Activated CD8-positive, alpha-beta memory T cell treated with anti-CD3 and anti-CD28 coated beads for 24 hours (primary cell): Measurements from ENCODE around the gene PLCB2.

Source experiments
- DNase-seq: peaks from one replicate; pipeline ENCODE4 v3.0.0-alpha.2; 2020

Gene PLCB2

DNA sequence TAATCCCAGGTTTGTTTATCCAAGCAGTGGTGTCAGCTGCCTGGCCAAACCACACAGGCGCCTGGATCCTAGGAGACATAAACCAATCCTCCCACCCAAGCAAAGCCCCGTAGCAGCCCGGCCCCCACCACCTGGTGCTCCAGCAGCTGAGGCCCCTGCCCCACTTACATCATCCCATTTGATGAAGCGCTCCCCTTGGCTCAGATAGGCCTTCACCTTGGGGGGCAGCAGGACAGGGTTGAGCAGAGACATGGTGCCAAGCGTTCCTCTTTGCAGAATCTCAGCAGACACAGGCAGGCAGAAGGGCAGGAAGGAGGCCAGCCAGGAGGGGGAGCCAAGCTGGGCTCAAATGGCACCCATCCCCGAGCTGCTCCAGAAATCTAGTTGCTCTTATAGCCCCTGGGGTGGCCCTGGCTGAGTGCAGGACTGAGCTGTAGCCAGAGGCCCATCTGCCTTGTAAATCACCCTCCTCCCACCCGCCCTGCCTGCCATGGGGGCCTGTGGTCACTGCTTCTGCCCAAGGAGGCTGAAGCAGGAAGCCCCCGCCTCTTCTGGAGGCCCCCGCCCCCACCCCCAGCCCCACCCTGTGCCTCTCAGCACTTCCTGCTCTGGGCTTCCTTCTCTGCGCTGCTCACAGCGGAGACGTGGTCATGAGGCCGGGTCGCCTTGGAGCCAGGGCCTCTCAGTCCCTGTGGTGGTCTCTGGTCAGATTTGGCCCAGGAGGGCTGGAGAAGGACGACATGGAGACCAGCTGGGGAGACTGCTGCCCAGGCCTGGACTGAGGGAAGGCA, at the start of gene PLCB2:
PLCB2 (minus strand) TSS at position 515 of the 791 bp plus-strand sequence; CDS start at position 252, 263 bp downstream.
- peak; percentile 91 for DNase-seq

GRCh38 chr15:40357246-40357645, 49.5 kb upstream of the PLCB2 start:
- peak; percentile 55 for DNase-seq

DNA sequence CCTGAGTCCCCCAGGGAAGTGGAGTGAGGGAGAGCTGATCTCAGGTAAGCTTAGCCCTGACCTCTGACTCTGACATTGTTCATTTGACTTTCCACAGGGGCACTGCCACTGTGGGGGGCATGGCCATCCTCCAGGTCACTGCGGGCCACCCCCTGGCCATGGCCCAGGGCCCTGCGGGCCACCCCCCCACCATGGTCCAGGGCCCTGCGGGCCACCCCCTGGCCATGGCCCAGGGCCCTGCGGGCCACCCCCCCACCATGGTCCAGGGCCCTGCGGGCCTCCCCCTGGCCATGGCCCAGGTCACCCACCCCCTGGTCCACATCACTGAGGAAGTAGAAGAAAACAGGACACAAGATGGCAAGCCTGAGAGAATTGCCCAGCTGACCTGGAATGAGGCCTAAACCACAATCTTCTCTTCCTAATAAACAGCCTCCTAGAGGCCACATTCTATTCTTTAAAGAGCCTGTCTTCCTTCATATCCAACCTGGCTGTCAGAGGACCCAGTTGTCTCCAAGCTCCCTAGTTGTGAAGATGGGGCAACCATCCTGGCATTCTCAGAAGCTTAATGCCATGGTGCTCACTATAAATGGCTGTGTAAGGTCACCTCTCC, 48.3 kb upstream of the PLCB2 start:
- DNase-seq = no peak

- no peak for DNase-seq
Observed at GRCh38 chr15:40354408-40355171, 46.9 kb upstream of the PLCB2 start.

GRCh38 chr15:40353697-40354096, 46.0 kb upstream of the PLCB2 start:
- DNase-seq = no peak

GRCh38 chr15:40352281-40352901, 44.7 kb upstream of the PLCB2 start:
- DNase-seq = no peak

DNA sequence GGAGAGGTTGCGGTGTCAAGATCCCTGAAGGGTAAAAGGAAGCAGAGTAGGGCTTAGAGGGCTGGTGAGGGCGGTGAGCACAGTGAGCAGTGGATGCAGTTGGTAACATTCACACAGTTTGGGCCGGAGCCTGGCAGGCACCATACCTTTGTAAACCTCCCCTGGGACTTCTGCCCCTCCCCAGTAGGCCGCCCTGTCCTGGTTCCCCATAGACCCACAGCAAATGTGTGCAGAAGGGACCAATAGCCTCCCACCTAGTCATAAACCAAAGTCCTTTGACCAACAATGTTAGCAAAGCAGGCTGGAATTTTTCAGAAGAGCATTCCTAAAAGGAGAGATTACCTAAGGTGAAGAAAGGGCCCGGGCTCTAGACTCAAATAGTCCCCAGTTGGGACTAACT, 41.4 kb upstream of the PLCB2 start:
- DNase-seq = no peak

GRCh38 chr15:40348474-40348870, 40.7 kb upstream of the PLCB2 start:
- DNase-seq = no peak

DNA sequence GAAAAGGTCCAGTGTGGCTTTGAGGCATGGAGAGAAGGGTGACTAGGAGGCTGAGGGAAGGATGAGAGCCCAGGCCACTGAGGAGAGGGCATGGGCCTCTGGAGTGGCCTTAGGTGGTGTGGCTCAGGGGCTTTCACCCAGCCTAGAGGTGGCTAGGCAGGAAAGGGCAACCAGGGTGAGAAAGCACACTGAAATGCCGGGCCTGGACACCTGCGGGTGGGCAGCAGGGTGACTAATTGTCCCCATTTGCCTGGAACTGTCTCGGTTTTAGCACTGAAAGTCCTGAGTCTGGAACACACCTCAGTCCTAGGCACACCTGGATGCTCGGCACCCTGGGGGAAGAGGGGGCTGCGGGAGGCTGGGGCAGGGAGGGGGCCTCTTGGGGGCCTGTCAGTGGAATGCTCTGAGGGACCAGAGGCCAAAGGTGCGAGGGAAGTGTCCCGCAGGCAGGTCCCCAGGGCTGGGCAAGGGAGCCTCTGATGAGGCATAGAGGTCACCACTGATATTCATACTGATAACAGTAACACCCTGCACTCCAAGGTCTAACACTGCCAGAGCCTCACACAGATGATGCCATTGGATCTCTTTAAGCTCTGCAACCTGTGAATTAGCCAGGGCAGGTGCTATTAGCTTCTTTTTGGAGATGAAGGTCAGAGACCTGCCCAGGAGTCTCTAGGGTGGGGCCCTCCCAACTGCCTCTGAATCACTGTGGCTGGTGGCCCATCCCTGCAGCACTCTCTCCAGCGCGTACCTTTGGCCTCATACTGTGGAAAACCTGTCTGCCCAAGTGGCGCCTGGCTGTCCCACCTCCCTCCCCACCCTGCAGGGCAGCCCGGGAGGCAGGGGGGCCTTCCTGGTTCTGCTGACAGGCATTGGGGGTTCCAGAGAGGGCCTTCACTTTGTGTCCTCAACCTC, 40.1 kb upstream of the PLCB2 start:
- no peak for DNase-seq

GRCh38 chr15:40346579-40347558, 39.1 kb upstream of the PLCB2 start:
- DNase-seq = no peak

- no peak for DNase-seq
Observed at GRCh38 chr15:40345867-40346578, 38.3 kb upstream of the PLCB2 start.

DNA sequence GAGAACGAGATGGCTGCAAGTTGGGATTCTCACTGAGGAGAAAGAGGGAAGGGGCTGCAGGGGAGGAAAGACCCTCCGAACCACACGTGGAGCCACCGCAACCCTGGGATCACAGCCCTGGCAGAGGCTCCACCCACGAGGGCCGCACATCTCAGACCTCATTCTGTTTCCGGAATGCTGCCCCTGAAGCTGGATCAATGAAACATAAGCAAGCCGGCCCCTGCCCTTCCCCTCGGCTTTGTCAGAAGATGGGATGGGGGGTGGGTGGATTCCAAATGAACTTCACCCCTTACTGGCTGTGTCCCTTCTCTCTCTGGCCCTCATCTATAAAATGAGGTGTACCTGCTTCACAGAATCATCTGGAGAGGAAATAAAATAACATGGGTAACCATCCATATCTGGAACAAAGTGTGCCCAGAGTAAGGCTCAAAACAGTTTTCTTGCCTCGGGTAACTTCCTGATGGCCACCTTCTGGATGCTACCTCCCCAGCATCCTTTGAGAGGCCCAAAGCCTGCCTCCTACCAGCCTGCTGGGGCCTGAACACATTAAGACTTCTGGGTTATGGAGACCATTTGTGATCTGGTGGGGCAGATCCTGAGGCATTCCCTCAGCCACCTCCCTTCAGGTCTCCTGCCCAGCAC, 37.6 kb upstream of the PLCB2 start:
- no peak for DNase-seq

DNA sequence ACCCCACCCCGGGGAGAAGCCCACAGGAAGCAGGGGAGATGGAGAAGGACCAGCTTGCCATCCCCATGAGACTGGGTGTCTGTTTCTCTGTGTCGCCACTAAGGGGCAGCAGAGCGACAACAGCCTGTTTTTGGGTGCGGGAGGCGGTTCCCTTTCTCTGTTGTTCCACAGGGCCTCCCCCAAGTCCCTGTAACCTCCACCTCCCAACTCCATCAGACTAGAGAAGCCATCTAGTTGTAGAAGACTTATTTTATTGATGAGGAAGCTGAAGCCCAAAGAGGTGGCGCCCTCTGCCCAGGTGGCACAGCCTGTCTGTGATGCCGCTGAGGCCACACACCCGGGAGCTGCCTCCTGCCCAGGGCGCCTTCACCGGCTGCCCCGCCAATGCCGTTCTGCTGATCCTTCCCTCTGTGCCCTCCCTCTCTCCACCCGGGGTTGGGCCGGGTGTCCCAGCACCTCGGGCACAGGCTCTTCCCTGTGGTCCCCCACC, 36.9 kb upstream of the PLCB2 start:
- peak; percentile 87 for DNase-seq

DNA sequence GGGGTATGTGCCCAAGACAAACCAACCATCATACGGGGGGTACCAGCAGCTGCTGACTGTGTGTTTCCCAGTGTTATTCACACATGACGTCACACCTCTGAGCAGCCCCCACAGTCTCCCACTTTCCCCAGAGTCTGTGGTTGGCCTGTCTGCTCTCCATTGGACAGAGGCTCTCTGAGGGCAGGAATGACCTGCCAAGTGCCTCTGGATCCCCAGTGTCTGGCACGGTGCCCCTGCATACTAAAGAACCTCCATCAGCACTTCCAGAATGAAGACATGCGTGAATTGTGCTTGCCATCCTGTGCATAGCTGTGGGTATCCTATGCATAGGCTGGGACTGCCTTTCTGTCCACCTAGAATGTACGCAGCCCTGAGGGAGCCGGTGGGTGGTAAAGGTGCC, 36.5 kb upstream of the PLCB2 start:
- no peak for DNase-seq

DNA sequence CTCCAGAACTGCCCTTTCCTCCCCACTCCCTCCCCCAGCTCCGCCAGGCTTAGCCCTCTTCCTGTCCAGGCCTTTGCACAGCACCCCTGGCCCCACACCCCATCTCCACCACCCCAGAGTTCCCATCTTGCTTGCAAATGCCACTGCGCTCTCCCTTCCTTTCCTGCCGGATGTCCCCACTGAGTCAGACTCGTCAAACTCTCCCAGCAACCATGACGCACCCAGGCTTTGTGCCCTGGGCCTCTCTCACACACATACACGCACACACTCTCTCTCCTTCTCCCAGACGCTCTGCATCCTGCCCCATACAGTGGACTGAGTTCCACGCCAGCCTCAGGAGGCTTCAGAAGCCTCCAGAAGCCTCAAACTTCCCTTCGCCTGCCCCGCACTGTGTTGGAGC, 35.8 kb upstream of the PLCB2 start:
- no peak for DNase-seq

DNA sequence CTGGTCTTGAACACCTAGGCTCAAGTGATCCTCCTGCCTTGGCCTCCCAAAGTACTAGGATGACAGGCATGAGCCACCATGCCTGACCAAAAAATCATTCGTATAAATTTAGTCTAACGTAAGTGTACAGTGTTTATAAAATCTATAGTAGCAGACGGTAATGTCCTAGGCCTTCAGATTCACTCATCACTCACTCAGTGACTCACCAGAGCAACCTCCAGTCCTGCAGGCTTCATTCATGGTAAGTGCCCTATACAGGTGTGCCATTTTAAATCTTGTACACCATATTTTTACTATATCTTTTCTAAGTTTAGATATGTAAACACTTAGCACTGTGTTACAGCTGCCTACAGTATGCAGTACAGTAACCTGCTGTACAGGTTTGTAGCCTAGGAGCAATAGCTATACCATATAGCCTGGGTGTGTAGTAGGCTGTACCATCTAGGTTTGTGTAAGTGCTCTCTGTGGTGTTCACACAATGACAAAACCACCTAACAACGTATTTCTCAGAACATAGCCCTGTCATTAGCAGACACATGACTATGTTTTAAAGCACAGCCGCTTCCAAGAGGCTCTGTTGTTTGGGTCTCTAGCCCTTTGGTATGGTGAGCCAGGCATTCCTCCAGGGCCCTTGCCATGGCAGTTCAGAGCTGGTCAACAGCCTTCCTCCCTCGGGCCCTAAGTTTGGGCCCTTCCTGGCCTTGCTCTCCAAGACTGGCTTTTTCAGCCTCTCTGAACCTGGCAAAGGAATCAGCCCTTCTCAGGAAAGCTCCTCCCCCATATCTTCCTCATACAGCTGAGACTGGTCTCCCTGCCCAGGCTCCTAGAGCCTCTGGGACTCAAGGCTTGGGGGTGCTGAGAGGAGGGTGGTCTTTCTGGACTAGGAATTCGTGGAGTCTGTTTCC, 34.9 kb upstream of the PLCB2 start:
- DNase-seq = no peak

DNA sequence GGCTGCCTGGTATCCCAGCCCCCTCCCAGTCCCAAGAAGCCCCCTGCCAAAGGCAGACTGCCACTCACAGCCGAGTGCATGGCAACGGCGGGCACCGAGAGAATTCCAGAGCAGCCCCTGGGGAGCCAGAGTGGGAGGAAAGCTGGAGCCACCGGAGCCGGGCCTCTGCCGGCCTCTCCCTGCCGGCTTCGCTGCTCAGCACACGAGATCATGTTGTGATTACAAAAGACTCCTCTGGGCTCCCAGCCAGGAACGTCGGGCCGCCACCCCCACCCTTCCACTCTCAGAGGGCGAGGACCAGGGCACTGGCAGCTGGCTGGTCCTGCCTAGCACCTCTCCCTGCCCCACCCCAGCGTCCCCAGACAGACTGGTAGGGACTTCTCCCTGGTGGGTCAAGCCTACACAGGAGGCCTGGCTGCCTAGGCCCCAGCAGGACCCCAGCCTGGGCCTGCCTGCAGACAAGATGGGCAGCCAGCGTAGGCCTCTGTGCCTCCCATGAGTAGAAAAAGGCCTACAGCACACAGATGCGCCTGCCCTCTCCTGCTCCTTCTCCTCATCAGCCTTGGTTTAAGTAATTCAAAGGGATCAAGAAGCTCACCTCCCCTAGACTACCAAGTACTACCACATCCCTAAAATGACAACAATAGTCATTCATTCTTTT, 33.1 kb upstream of the PLCB2 start, which contains the start of gene CCDC9B:
CCDC9B (minus strand) TSS at position 200 of the 661 bp plus-strand sequence; CDS start at position 80, 120 bp downstream.
- no peak for DNase-seq
